HPDE6-E6E7 (cell line): Measurements from ENCODE around the gene NLRP2B.
"Not testable (repeated sequence)": the region's sequence is repeated elsewhere in the genome, so short reads cannot be mapped to it uniquely, and the experiment has no call there.

ENCODE experiments used
- DNase-seq: peaks from one replicate; pipeline ENCODE4 v3.0.0; 2011; ENCODE audit warnings: missing footprints; ENCODE audit errors: extremely low spot score

NLRP2B gene

GRCh38 chrX:57680160-57680559, at the start of gene NLRP2B:
TSS of gene NLRP2B (minus strand) at chrX:57680260.
- DNase-seq, result no peak

- DNase-seq, result not testable (repeated sequence)
These were observed 45.9 kb upstream of the NLRP2B start for GRCh38 chrX:57725995-57726394.

- no peak for DNase-seq
These were observed 1.3 kb upstream of the NLRP2B start for GRCh38 chrX:57681341-57681740.

- DNase-seq, result no peak
These were observed 1.2 kb downstream of the NLRP2B start for GRCh38 chrX:57678686-57679428.

GRCh38 chrX:57677132-57677858, 2.8 kb downstream of the NLRP2B start:
- no peak for DNase-seq

GRCh38 chrX:57675320-57675719, 4.7 kb downstream of the NLRP2B start:
- no peak for DNase-seq

- no peak for DNase-seq
These were observed 5.2 kb downstream of the NLRP2B start for GRCh38 chrX:57674861-57675260.

GRCh38 chrX:57669961-57670360, 10.1 kb downstream of the NLRP2B start:
- DNase-seq, result no peak

GRCh38 chrX:57667010-57667409, 13.1 kb downstream of the NLRP2B start:
- no peak for DNase-seq

GRCh38 chrX:57655065-57655464, 25.0 kb downstream of the NLRP2B start:
- no peak for DNase-seq

GRCh38 chrX:57652705-57653104, 27.4 kb downstream of the NLRP2B start:
- no peak for DNase-seq

GRCh38 chrX:57651169-57651919, 28.7 kb downstream of the NLRP2B start:
- DNase-seq, result no peak

- no peak for DNase-seq
These were observed 33.0 kb downstream of the NLRP2B start for GRCh38 chrX:57647020-57647419.

GRCh38 chrX:57643698-57644097, 36.4 kb downstream of the NLRP2B start:
- no peak for DNase-seq

GRCh38 chrX:57641338-57641737, 38.7 kb downstream of the NLRP2B start:
- no peak for DNase-seq

GRCh38 chrX:57640674-57641016, 39.4 kb downstream of the NLRP2B start:
- DNase-seq, result no peak

- not testable (repeated sequence) for DNase-seq
These were observed 50.6 kb downstream of the NLRP2B start for GRCh38 chrX:57629438-57629837.
